Measurements from ENCODE around the gene RBM15B.

- no peak for TF ChIP-seq POLR2A (IDR thresholded peaks at IDR 0.05)
- no peak for TF ChIP-seq CTCF (IDR thresholded peaks at IDR 0.05)
Observed at GRCh38 chr3:51379301-51379700, 11.8 kb upstream of the RBM15B start.

Measured in body of pancreas (tissue), 4 donors.